GM12872 (cell line): ENCODE data around the gene ANKH.

Experiments used
- CTCF ChIP-seq: IDR thresholded peaks from 3 replicates; pipeline ENCODE4 v1.5.1; 2011; ENCODE audit warnings: low read depth, mild to moderate bottlenecking, low read length, moderate library complexity; ENCODE audit not compliant: insufficient read depth

The ANKH gene

GRCh38 chr5:14872070-14872989, 752 bp upstream of the ANKH start:
- no peak for TF ChIP-seq CTCF

GRCh38 chr5:14870337-14871213, 1.0 kb downstream of the ANKH start:
- no peak for TF ChIP-seq CTCF

GRCh38 chr5:14869668-14870164, 1.9 kb downstream of the ANKH start:
- no peak for TF ChIP-seq CTCF

GRCh38 chr5:14869233-14869632, 2.3 kb downstream of the ANKH start:
- no peak for TF ChIP-seq CTCF

GRCh38 chr5:14868771-14869170, 2.8 kb downstream of the ANKH start:
- TF ChIP-seq CTCF = no peak

- TF ChIP-seq CTCF = no peak
Measured at GRCh38 chr5:14864181-14864812, 7.3 kb downstream of the ANKH start.

- TF ChIP-seq CTCF = no peak
Measured at GRCh38 chr5:14863105-14863504, 8.5 kb downstream of the ANKH start.
